Dedifferentiated amniotic fluid mesenchymal stem cell (primary cell): ENCODE data around the gene PNP.
"Not testable (repeated sequence)": the region's sequence is repeated elsewhere in the genome, so short reads cannot be mapped to it uniquely, and the experiment has no call there.

Source experiments
- DNase-seq: peaks from one replicate; pipeline ENCODE4 v3.0.0-alpha.2; 2016; ENCODE audit errors: extremely low spot score

PNP gene

DNA sequence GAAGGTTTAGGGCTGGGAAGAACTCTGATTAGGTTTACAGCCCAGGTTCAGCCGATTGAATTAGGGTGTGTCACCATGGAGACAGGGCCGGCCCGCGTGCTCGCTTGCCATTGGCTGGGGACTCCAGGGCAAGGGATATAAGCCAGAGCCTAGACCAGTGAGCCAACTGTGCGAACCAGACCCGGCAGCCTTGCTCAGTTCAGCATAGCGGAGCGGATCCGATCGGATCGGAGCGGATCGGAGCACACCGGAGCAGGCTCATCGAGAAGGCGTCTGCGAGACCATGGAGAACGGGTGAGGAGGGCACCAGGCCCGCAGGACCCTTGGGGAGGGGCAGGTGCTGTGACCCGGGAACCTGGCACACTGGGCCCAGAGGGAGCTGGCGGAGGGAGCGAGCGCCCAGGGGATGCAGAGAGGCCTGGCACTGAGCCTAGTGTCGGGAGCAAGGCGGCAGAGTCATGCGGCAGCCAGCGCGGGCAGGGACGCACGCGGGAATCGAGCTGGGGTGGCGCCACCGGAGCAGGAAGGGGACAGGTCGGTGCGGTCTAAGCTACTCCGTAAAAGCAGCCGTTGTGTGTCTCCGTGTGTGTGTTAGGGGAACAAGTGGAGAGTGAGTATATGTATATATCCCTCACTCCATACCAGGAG lies at the start of gene PNP:
Gene PNP, plus strand, starts transcription at position 165 of the 648 bp plus-strand sequence. Its CDS starts 119 bp downstream, at position 284.
- DNase-seq, result peak; percentile 74

DNA sequence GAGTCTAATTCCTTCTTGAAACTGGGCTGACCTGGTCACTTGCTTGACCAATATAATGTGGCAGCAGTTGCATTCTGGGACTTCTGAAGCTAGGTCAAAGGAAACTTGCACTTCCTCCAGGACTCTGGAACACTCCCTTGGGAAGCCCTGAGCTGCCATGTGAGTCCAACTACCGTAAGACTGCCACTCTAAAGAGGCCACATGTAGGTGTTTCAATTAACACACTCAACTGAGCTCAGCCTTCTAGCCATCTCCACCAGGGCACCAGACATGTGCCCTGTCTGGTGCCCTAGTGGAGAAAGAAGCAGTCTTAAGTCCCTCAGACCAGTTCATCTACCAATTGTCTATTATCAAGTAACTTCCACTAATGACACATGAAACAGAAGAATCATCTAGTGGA lies 49.8 kb upstream of the PNP start:
- no peak for DNase-seq

DNA sequence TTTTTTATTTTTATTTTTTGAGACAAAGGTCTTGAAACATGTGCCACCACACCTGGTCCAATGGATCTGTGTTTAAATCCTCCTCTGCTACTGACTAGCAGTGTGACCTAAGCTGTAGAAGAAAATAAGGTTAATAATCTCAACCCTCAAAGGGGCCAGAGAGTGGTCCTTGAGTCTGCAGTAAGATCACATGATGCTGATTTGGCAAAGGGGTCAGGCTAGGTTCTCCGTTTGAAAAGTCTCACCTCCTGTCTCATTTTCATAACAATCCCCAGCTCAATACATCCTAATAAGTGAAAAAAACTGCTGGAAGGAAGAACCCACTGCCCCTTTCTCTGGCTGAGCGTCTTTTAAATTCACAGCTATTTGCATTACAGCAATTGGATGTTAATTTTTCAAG lies 47.9 kb upstream of the PNP start:
- DNase-seq, result no peak

DNA sequence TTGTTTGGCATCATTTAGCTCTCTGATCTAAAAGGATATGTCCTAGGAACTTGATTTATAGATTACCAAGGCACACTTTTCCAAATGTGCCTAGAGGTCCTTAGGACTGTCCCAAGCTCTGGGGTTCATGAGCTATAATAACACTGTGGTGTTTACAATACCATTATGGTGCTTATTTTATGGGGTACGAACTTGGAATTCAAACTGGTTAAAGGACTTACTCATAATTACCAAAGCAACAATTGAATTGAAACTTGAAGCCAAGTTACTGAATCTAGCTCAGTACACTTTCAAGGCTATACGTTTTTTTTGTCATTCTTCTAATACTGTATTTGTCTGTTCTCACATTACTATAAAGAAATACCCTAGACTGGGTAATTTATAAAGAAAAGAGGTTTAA lies 46.3 kb upstream of the PNP start:
- no peak for DNase-seq

DNA sequence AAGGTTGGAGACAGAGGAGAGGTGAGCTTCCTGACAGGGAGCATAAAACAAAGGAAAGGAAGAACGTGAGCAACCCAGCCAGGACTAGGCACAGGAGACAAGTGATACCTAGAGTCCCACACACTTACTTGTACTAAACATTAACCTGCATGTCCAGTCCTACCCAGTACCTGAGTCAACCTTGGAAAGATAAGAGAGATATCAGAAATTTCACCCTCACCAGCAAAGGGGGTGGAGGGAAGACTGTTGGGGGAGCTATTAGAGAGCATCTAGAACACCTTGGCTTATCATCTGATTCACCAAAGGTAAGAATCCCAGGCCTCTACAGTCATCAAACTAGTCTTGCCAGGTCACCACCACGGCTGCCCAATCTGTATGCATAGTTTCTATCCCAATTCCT lies 44.4 kb upstream of the PNP start:
- no peak for DNase-seq

DNA sequence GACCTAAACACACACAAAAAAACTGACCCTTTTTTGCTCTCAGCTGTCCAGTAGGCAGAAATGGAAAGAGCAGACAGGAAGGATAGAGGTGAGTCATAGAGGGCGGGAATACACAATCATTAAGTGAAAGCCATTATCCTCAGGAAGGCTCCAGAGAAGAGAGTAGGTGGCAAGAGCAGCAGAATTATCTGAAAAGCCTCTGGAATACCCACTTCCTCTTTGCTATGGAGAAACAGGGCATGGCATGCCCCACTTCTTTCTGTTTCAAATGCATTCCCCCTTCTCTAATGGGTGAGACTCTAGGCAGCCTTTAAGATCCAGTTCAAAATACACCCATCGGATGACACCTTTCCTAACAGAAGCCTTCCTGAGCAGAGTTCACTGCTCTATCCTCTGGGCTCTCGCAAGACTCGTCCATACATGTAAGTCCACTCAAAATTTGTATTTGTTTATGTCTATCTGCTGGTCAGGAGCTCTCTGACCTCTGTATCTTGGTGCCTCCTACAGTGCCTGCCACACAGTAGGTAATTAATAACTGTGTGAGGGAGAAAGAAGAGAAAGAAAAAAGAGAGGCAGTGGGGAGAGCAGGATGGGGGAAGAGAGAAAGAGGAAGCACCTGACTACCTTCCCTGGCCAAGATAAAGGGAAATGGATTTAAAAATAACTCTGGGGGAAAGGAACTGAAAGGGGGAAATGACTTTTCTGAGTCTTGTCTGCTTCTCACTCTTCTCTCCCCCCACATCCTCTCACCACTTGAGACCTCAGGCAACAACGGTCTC lies 41.8 kb upstream of the PNP start:
- no peak for DNase-seq

DNA sequence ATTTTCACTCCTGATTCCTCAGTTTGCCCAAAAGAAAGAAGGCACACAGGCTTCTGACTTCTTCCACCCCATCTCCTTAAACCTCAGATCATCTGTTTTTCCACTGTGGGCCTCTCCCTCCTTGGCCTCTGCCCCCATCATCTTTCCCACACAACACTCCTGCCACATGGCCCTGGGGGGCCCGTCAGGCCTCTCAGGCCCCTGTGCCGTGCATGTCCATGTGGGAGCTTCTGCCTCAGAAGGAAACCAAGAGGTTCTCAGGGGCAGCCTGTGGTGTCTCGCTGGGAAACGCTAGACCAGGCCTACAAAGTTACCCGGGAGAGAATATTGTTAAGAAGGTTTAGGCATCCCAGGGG lies 41.2 kb upstream of the PNP start:
- DNase-seq, result no peak

DNA sequence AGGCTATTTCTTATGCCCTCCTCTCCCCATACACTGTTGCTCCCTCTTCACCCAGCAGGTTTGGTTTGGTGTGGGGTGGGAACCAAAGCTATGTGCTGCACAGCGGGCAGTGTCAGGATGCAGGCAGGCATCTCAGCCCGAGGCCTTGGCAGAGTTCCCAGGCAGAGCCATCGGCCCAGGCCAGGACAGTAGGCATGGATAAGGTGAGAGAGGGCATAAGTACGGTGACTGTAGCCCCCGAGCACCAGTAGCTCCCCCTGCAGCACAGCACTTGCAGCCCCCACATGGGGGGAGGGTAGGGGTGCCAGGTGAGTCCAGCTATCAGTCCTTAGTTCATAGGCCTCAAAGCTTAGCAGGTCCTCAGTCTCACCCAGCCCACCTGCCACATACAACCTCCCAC lies 40.4 kb upstream of the PNP start:
- no peak for DNase-seq

DNA sequence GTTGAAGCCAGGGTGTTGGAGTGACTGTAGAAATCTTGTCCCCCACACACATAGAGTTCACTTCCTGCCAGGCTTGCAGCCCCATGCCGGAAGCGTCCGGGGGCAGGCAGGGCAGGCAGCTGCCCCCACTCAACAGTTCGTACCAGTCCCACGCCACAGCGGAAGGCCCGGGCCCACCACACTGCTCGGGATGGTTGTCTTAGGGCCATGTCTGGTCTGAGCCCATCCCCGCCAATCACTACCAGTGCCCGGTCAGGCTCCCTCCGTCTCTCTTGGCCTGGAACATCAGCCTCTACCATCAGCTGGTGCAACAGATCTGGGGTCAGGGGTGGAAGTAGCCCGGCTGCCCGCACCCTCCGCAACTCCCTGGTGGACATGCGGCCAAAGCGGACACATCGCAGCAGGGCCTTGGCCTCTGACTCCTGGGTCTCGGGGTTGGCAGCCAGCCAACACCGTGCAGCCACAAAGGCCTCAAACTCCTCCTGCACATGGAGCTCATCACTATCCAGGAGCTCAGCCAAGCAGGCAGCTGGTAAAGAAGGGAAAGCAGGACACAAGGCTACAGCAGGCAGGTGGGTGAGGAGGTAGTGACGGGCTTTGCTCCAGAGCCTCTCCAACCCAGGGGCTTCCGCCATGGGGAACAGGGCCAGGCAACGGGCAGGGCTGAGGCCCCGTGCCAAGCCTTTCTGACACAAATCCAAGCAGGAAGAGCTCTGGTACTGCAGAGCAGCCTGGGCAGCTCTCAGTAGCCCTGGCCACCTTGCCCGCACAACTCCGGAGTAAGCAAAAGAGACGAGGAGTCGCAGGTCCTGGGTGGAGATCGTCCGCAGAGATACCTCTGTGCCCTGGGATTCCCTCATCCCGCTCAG lies 39.2 kb upstream of the PNP start:
- no peak for DNase-seq

DNA sequence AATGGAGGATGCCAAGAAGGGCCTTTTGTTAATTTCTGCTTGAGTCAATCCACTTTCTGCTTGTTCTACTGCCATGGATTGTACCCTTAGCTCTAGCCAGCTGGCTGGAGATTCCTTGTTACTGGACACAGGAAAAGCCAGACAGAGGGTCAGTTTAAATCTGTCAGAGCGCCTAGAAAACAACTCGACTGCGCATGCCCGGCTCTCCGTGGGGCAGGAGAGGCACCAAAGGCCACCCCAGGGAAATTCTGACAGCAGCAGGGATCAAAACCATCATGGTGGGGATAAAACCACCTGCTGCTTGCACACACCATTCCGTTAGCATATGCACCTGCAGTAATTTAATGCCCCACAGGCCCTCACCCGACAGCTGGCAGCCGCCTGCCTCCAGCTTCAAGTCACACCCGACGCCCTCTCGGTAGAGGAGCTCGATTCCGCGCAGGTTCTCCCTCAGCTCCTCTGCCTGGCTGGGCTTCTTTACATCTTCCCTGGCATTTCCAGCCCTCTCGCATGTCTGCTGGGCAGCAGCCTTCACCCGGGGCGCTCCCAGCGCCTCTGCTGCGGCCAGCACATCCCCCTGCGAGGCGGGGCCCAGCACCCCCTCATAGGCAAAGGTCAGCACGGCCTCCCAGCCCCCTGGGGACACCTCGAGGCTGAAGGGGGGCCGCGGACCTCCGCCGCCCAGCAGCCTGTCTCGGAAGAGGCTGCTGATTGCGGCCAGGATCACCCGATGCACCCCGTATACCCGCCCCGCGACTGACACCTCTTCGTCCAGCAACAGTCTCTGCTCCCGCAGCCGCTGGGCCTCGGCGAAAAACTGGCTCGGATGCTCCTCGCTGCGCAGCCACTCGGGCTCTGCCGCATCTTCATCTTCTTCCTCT lies 34.3 kb upstream of the PNP start:
- DNase-seq, result no peak

DNA sequence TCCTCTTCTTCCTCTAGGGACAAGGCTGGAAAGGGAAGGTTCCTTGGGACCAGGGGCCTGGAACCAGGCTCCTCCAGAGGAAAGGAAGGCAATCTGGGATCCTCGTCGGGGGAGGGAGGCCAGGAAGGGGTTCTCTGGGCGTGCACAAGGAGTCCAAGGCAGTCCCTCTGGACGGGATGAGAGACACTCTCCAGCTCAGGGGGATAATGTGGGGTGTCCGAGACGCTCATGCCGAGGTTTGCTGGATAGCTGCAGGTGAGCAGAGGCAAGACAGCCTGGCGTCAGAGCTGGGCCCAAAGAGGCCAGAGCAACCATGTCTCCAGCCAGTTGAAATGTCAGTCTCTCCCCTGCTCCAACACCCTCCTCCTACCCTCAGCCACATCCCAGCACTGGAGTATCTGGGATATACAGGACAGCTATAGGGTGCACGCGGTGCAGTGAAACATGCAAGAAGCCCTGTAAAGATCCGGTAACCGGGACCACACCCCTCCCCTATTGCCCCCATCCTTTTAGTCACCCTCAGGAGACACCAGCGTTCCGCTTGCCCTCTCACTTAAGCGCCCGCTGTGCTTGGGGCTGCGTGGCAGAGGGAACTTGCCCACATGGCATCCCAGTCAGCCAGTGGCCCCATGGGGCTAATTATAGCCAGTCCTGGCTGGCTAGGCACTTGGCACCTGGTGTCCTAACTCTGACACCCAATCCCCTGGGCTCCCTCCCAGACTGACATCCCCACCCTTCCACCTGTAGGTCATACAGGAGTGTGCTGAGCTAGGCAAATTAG lies 33.4 kb upstream of the PNP start, which contains the start of gene KLHL33:
Gene KLHL33, minus strand, starts transcription at position 585 of the 781 bp plus-strand sequence. Its CDS starts 355 bp downstream, at position 230.
- no peak for DNase-seq

DNA sequence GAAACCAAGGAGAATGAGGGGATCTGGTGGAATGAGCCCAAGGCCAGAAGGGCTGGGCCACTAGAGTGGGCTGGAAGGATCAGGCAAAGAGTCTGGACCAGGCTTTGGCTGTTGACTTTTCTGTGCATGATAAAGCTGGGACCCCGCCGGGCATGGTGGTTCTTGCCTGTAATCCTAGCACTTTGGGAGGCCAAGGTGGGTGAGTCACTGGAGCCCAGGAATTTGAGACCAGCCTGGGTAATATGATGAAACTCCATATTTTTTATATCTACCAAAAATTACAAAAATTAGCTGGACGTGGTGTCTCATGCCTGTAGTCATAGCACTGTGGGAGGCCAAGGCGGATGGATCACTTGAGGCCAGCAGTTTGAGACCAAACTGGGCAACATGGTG lies 32.8 kb upstream of the PNP start:
- peak; percentile 32 for DNase-seq

DNA sequence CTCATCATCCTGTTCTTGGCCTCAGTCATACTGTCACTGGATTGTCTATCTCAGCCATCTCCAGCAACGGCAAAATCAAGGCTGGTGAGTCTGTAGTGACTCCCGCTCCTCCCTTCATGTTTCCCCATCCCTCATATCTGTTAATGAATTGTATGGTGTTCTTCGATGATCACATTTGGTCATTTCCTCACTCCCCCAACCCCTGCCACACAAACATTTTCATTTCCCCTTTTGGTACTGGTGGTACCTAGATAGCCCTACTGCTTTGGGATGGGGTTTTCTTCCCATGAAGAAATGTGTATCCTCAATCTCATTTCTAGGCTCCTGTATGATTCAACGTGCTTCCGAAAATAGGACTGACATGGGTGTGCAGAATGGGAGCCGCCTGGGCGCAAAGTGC lies 30.5 kb upstream of the PNP start:
- no peak for DNase-seq

DNA sequence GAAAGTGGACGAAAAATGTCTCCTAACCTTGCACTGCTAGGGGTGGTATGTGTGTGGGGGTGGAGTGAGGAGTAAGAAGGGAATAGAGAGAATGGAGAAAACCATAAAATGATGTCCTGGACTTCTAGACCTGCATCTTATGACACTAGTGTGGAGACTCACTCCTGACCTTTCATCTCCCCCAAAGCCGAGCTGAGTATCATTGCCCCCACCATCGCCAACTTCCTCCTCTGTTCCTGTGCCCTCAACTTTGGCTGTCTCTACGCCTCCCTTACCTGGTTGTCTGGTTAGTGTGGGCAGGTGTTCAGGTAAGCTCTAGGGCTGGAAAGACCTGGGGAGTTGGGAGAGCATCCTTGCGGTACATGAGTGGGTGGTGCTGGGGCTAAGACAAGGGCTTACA lies 28.7 kb upstream of the PNP start:
- no peak for DNase-seq

DNA sequence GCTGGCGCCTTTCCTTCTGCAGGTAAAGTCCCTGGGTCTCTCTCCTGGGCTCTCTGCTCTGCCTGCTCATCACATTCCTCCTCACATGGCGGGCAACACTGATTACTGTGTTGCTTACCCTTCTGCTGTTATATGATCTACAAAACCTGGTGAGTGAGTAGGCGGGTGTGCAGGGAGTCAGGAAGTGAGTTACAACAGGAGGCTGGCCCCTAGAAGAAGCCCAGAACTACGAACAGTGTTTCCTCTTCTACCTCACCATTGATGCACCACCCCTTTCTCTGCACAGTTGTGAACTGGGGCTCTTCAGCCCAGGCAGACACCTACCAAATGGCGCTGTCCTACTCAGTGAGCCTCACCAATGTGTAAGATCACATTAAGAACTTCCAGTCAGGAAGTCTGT lies 28.3 kb upstream of the PNP start:
- DNase-seq, result no peak

DNA sequence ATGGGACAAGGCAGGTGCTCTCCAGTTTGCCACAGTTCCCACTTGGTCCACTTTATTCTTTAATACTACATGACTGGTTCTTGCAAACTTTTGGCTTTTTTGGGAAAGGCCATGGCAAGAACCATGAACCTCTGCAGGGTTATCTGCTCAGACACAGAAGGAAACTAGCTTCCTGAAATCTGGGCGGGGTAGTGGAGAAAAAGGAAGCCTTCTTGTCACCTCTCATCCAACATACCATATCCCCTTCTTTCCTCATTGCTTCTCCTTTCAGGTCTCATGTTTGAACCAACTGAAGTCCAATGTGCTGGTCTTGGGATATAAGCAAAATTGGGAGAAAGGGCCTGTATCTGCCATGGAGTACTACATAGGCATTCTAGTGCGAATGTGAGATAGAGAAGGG lies 27.7 kb upstream of the PNP start:
- DNase-seq, result no peak

DNA sequence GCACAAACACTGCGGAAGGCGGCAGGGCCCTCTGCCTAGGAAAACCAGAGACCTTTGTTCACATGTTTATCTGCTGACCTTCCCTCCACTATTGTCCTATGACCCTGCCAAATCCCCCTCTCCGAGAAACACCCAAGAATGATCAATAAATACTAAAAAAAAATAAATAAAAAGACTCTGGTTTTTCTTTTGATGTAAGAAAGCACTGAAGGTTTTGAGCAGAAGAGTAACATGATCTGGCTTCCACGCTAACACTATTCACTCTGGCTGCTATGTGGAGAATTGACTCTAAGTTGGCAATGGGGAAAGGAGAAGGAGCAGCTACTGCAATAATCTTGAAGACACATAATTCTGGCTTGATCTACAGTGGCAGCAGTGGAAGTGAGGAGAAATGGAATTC lies 25.6 kb upstream of the PNP start:
- DNase-seq, result not testable (repeated sequence)

DNA sequence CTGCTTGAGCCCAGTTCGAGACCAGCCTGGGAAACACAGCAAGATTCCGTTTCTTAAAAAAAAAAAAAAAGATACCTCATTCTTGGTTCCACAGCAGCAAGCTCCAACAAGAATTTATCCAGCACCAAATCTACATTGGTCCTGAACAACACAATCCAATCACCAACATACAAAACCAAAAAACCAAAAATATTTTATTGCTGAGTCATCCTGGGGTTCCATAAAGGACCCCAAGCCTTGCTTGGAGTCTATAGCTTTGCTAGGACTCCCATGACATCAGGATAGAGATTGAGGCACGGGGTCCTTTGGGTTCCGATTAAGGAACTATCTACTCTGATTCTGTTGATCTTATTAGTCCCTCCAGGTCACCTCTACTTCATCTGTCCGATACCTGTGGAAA lies 22.3 kb upstream of the PNP start:
- DNase-seq, result no peak

DNA sequence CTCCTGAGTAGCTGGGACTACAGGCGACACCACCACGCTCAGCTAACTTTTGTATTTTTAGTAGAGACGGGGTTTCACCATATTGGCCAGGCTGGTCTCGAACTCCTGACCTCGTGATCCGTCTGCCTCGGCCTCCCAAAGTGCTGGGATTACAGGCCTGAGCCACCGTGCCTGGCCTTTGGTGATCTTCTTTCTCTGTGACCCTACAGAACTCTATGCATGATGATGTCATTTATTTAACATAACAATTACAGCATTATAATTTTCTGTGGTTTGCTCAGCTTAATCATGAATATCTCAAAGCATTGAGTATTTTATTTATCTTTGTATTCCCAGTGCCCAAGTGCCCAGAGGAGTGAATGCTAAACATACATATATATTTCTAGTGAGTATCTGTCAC lies 16.4 kb upstream of the PNP start:
- DNase-seq, result not testable (repeated sequence)

DNA sequence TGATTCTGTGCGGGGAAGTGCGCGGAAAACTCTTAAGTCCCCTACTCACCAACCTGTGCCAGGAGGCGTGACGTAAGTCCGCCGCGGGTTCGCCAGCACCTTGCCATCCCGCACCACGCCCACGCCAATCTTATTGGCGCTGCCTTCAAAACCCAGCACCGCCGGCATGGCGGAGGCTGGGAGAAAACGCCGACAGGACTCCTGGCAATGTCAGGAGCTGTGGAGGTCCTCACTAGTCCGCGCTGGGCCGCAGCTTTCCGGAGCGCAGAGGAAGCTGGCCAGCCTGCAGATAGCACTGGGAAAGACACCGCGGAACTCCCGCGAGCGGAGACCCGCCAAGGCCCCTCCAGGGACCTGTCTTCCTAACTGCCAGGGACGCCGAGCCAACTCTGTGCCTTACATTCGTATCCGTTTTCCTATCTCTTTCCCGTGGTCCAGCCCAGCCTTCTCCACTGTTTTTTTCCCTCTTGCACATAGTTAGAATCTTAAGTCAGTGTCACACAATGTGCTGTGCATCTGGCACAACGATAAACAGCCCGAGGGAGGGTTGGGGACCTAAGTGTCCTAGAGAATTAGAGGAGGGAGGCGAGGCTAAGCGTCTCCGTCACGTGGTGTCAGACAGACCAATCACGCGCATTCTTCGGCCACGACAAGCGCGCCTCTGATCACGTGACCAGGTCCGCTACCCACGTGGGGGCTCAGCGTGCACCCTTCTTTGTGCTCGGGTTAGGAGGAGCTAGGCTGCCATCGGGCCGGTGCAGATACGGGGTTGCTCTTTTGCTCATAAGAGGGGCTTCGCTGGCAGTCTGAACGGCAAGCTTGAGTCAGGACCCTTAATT lies 14.5 kb upstream of the PNP start, which contains the start of the genes APEX1 and OSGEP:
Gene APEX1, plus strand, starts transcription at position 711 of the 839 bp plus-strand sequence. CDS start 420 bp downstream, outside the sequence.
Gene OSGEP, minus strand, starts transcription at position 297 of the 839 bp plus-strand sequence. Its CDS starts 129 bp downstream, at position 168.
- DNase-seq, result peak; percentile 98
